Suprapubic skin (tissue), 4 donors: ENCODE measurements around the gene C20orf204.

Experiments
- CTCF ChIP-seq, 2 donors: fragments of 200-600 bp in 1 of 2; fragments of 450-650 bp in 1 of 2; sonication (generic) in 1 of 2; IDR thresholded peaks; one replicate each; pipeline ENCODE4 v1.5.1; 2016 to 2019; ENCODE audit warnings: antibody characterized with exemption in 2 of 2, mild to moderate bottlenecking in 1 of 2, moderate library complexity in 1 of 2
- EP300 ChIP-seq: sonication (generic); formaldehyde crosslinking; IDR thresholded peaks from one replicate; pipeline ENCODE4 v1.6.1; 2017; ENCODE audit warnings: antibody characterized with exemption
- POLR2A ChIP-seq, 2 donors: fragments of 450-650 bp; IDR thresholded peaks; one replicate each; pipeline ENCODE4 v1.6.1; 2017; ENCODE audit warnings: antibody characterized with exemption in 2 of 2, mild to moderate bottlenecking in 2 of 2, moderate library complexity in 2 of 2
- POLR2AphosphoS5 ChIP-seq, 3 donors: sonication (generic); formaldehyde crosslinking; IDR thresholded peaks; one replicate each; pipeline ENCODE4 v1.6.1; 2017; ENCODE audit warnings: antibody characterized with exemption in 3 of 3

- TF ChIP-seq CTCF (IDR thresholded peaks at IDR 0.05) (no peak), EP300 (no peak), POLR2AphosphoS5 (IDR thresholded peaks at IDR 0.05) (no peak), POLR2A (IDR thresholded peaks at IDR 0.05) (no peak)
These were observed 1.9 kb upstream of the C20orf204 start for GRCh38 chr20:64033981-64034493.
